HuH-7 (cell line): ENCODE data around the gene CCL2.

Experiments used
- DNase-seq: peaks from one replicate; pipeline ENCODE4 v3.0.0; 2011; ENCODE audit warnings: low spot score

CCL2 gene

GRCh38 chr17:34241062-34241461 is 14.0 kb upstream of the CCL2 start:
- no peak for DNase-seq

GRCh38 chr17:34242587-34243363 is 12.3 kb upstream of the CCL2 start:
- no peak for DNase-seq

GRCh38 chr17:34243364-34244320 is 11.4 kb upstream of the CCL2 start:
- no peak for DNase-seq

- no peak for DNase-seq
Measured at GRCh38 chr17:34245351-34245905, 9.7 kb upstream of the CCL2 start.

- no peak for DNase-seq
Measured at GRCh38 chr17:34246446-34246845, 8.6 kb upstream of the CCL2 start.

- no peak for DNase-seq
Measured at GRCh38 chr17:34246881-34247280, 8.2 kb upstream of the CCL2 start.

GRCh38 chr17:34248511-34249024 is 6.5 kb upstream of the CCL2 start:
- no peak for DNase-seq

- DNase-seq, result no peak
Measured at GRCh38 chr17:34249061-34249460, 6.0 kb upstream of the CCL2 start.

GRCh38 chr17:34249478-34249877 is 5.6 kb upstream of the CCL2 start:
- no peak for DNase-seq

GRCh38 chr17:34251186-34251585 is 3.9 kb upstream of the CCL2 start:
- no peak for DNase-seq

- DNase-seq, result no peak
Measured at GRCh38 chr17:34252095-34252443, 3.0 kb upstream of the CCL2 start.

GRCh38 chr17:34252444-34253138 is 2.5 kb upstream of the CCL2 start:
- DNase-seq, result no peak

- no peak for DNase-seq
Measured at GRCh38 chr17:34253139-34253525, 2.0 kb upstream of the CCL2 start.

- DNase-seq, result no peak
Measured at GRCh38 chr17:34254146-34254545, 939 bp upstream of the CCL2 start.

GRCh38 chr17:34255381-34255732 is 272 bp downstream of the CCL2 start:
- no peak for DNase-seq

- no peak for DNase-seq
Measured at GRCh38 chr17:34255841-34256240, 756 bp downstream of the CCL2 start.

GRCh38 chr17:34257299-34257985 is 2.4 kb downstream of the CCL2 start:
- DNase-seq, result no peak

GRCh38 chr17:34257986-34258326 is 2.9 kb downstream of the CCL2 start:
- no peak for DNase-seq

GRCh38 chr17:34259146-34259545 is 4.1 kb downstream of the CCL2 start:
- no peak for DNase-seq

- no peak for DNase-seq
Measured at GRCh38 chr17:34260861-34261260, 5.8 kb downstream of the CCL2 start.

- DNase-seq, result no peak
Measured at GRCh38 chr17:34261568-34262337, 6.7 kb downstream of the CCL2 start.
